Liver (tissue), 9 donors: ENCODE data around the gene MDM2. TPM values are rescaled to one million over a fixed set of nuclear protein-coding genes. Genes with fewer than 3 reads are reported as not detected.

ENCODE experiments used
- DNase-seq: peaks from one replicate; pipeline ENCODE4 v3.0.0-alpha.2; 2017; ENCODE audit warnings: low spot score
- H3K27ac ChIP-seq, 2 donors: one replicate each; pipeline ENCODE4 v1.7.0; 2013; ENCODE audit warnings: inconsistent platforms in 2 of 2, low read length in 2 of 2, control low read depth in 1 of 2, low read depth in 1 of 2, mild to moderate bottlenecking in 1 of 2
- H3K27me3 ChIP-seq, 4 donors: one replicate each; pipeline versions ENCODE4 v1.6.1 to v1.7.0; 2013; ENCODE audit warnings: low read length in 3 of 4, inconsistent platforms in 1 of 4, mild to moderate bottlenecking in 1 of 4, moderate library complexity in 1 of 4; ENCODE audit not compliant: control insufficient read depth in 4 of 4, insufficient read depth in 4 of 4
- H3K36me3 ChIP-seq, 4 donors: one replicate each; pipeline versions ENCODE4 v1.6.1 to v1.7.0; 2013; ENCODE audit warnings: low read length in 3 of 4, mild to moderate bottlenecking in 3 of 4, low read depth in 1 of 4, moderate library complexity in 1 of 4; ENCODE audit not compliant: control insufficient read depth in 4 of 4, insufficient read depth in 3 of 4
- H3K4me1 ChIP-seq, 4 donors: one replicate each; pipeline versions ENCODE4 v1.6.1 to v1.7.0; 2013; ENCODE audit warnings: low read length in 3 of 4, mild to moderate bottlenecking in 3 of 4, moderate library complexity in 1 of 4; ENCODE audit not compliant: control insufficient read depth in 4 of 4, insufficient read depth in 4 of 4
- H3K4me3 ChIP-seq, 3 donors: one replicate each; pipeline versions ENCODE4 v1.6.1 to v1.7.0; 2013; ENCODE audit warnings: low read length in 3 of 3, control low read depth in 1 of 3, low read depth in 1 of 3, mild to moderate bottlenecking in 1 of 3
- H3K9ac ChIP-seq, 2 donors: one replicate each; pipeline ENCODE4 v1.7.0; 2013; ENCODE audit warnings: low read length in 2 of 2, mild to moderate bottlenecking in 2 of 2, moderate library complexity in 2 of 2, control low read depth in 1 of 2, low read depth in 1 of 2
- H3K9me3 ChIP-seq, 4 donors: one replicate each; pipeline versions ENCODE4 v1.6.1 to v1.7.0; 2013; ENCODE audit warnings: low read length in 3 of 4; ENCODE audit not compliant: control insufficient read depth in 4 of 4
- EGR1 ChIP-seq, 2 donors: IDR thresholded peaks; 2 replicates each; pipeline ENCODE4 v1.6.1; 2016 to 2018; ENCODE audit warnings: antibody characterized with exemption in 2 of 2, low read depth in 2 of 2
- FOXA1 ChIP-seq: IDR thresholded peaks from 2 replicates; pipeline ENCODE4 v1.6.1; 2016; ENCODE audit warnings: antibody characterized with exemption
- FOXA2 ChIP-seq: IDR thresholded peaks from 2 replicates; pipeline ENCODE4 v1.6.1; 2016; ENCODE audit warnings: antibody characterized with exemption
- GABPA ChIP-seq, 2 donors: IDR thresholded peaks in 1 of 2; conservative IDR thresholded peaks in 1 of 2; 2 replicates each; pipeline ENCODE4 v1.6.1; 2016; ENCODE audit warnings: antibody characterized with exemption in 2 of 2, mild to moderate bottlenecking in 1 of 2, moderate library complexity in 1 of 2
- HNF4A ChIP-seq, 2 donors: conservative IDR thresholded peaks; 2 replicates each; pipeline ENCODE4 v1.6.1; 2016; ENCODE audit warnings: antibody characterized with exemption in 2 of 2, mild to moderate bottlenecking in 2 of 2
- HNF4G ChIP-seq: IDR thresholded peaks from 2 replicates; pipeline ENCODE4 v1.6.1; 2016; ENCODE audit warnings: antibody characterized with exemption
- JUND ChIP-seq, 2 donors: IDR thresholded peaks; 2 replicates each; pipeline ENCODE4 v1.6.1; 2016; ENCODE audit warnings: antibody characterized with exemption in 2 of 2
- NR2F2 ChIP-seq: IDR thresholded peaks from 2 replicates; pipeline ENCODE4 v1.6.1; 2016; ENCODE audit warnings: antibody characterized with exemption
- RAD21 ChIP-seq, 2 donors: IDR thresholded peaks; 2 replicates each; pipeline ENCODE4 v1.6.1; 2016; ENCODE audit warnings: antibody characterized with exemption in 2 of 2, mild to moderate bottlenecking in 2 of 2
- RXRA ChIP-seq, 2 donors: IDR thresholded peaks; 2 replicates each; pipeline ENCODE4 v1.6.1; 2017 to 2018; ENCODE audit warnings: antibody characterized with exemption in 2 of 2, mild to moderate bottlenecking in 1 of 2
- SP1 ChIP-seq: IDR thresholded peaks from 2 replicates; pipeline ENCODE4 v1.6.1; 2018; ENCODE audit warnings: antibody characterized with exemption, mild to moderate bottlenecking
- TAF1 ChIP-seq: conservative IDR thresholded peaks from 2 replicates; pipeline ENCODE4 v1.6.1; 2016; ENCODE audit warnings: antibody characterized with exemption, mild to moderate bottlenecking
- YY1 ChIP-seq: IDR thresholded peaks from 2 replicates; pipeline ENCODE4 v1.6.1; 2016; ENCODE audit warnings: antibody characterized with exemption, mild to moderate bottlenecking
- ZBTB33 ChIP-seq: IDR thresholded peaks from 2 replicates; pipeline ENCODE4 v1.6.1; 2016; ENCODE audit warnings: antibody characterized with exemption
- WGBS: extraction: QIAGEN DNeasy Blood & Tissue Kit; methylation state at CpG from one replicate; pipeline ENCODE4 v1.1.7; 2013; 5-methylcytosine and 5-hydroxymethylcytosine counted together
- polyA plus RNA-seq, 2 donors: library from polyadenylated mRNA; stranded (reverse) in 1 of 2; unstranded in 1 of 2; fragments of 200-250 nt in 1 of 2; fragments of >200 nt in 1 of 2; fragmentation: Nextera tagmentation in 1 of 2; extraction: Ambion mirVana in 1 of 2; gene quantifications; one replicate each; pipeline versions ENCODE4 v1.2.1 to v1.2.3, GENCODE V29; 2013 to 2015
- total RNA-seq, 2 donors: library from RNA; depleted of rRNA; stranded (reverse); fragments of >200 nt; gene quantifications; one replicate each; pipeline ENCODE4 v1.2.3, GENCODE V29; 2014
- TF ChIP-seq, protein P1 (sequence below): fragments of 150-350 bp; IDR thresholded peaks from 2 replicates; pipeline ENCODE4 v1.5.1; 2017; ENCODE audit warnings: improper control_type of control experiment, low read depth, low read length; ENCODE audit not compliant: missing input control
- TF ChIP-seq, protein P2 (sequence below): IDR thresholded peaks from 2 replicates; pipeline ENCODE4 v1.6.1; 2016; ENCODE audit warnings: antibody characterized with exemption
- TF ChIP-seq, protein P3 (sequence below): IDR thresholded peaks from 2 replicates; pipeline ENCODE4 v1.6.1; 2016; ENCODE audit warnings: antibody characterized with exemption
- TF ChIP-seq, protein P4 (sequence below): IDR thresholded peaks from 2 replicates; pipeline ENCODE4 v1.6.1; 2016; ENCODE audit warnings: antibody characterized with exemption, mild to moderate bottlenecking
- donor health status: healthy.
- donor health status: healthy.
- donor health status: healthy.
- donor health status: healthy.
- donor health status: healthy.

MDM2 gene
- total and polyA plus RNA-seq, 4 donors = 10.1 to 69.4 (median 36.9) TPM

- TF ChIP-seq HNF4G (no peak), HNF4A (conservative IDR thresholded peaks at IDR 0.05) (no peak), FOXA1 (no peak), EGR1 (IDR thresholded peaks at IDR 0.05; ENCODE audit: low read depth in 2 of 2) (no peak), SP1 (no peak), JUND (IDR thresholded peaks at IDR 0.05) (no peak), YY1 (no peak)
- TF ChIP-seq, protein P1, sequence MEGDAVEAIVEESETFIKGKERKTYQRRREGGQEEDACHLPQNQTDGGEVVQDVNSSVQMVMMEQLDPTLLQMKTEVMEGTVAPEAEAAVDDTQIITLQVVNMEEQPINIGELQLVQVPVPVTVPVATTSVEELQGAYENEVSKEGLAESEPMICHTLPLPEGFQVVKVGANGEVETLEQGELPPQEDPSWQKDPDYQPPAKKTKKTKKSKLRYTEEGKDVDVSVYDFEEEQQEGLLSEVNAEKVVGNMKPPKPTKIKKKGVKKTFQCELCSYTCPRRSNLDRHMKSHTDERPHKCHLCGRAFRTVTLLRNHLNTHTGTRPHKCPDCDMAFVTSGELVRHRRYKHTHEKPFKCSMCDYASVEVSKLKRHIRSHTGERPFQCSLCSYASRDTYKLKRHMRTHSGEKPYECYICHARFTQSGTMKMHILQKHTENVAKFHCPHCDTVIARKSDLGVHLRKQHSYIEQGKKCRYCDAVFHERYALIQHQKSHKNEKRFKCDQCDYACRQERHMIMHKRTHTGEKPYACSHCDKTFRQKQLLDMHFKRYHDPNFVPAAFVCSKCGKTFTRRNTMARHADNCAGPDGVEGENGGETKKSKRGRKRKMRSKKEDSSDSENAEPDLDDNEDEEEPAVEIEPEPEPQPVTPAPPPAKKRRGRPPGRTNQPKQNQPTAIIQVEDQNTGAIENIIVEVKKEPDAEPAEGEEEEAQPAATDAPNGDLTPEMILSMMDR = no peak
- TF ChIP-seq, protein P2, sequence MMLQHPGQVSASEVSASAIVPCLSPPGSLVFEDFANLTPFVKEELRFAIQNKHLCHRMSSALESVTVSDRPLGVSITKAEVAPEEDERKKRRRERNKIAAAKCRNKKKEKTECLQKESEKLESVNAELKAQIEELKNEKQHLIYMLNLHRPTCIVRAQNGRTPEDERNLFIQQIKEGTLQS = no peak
Measured at GRCh38 chr12:68888243-68888642, 80.3 kb downstream of the MDM2 start (continued).

DNA sequence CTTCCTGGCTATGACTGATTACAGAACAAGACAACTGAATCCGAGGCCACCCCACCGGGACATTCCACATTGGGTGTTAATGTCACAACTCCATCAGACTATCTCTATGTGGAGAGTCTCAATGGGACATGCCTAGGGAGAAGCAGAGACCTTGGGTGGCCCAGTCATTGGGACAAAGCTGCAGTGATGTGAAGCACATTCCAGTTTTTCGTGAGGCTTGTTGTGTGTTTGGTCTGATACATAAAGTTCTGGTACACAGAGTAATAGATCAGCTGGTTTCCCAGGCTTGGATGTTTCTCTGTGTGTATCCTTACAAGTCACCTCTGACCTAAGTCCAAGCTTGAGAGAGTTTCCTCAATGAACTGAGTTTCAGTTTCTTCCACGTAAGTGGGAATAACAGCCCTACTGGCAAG, 82.7 kb downstream of the MDM2 start:
- TF ChIP-seq RAD21 (IDR thresholded peaks at IDR 0.05) (no peak), HNF4G (no peak), YY1 (no peak), GABPA (IDR thresholded peaks at IDR 0.05 in 1 of 2, conservative IDR thresholded peaks at IDR 0.05 in 1 of 2) (no peak), FOXA2 (no peak), TAF1 (no peak), JUND (IDR thresholded peaks at IDR 0.05) (no peak), FOXA1 (no peak), ZBTB33 (no peak), SP1 (peak; percentile 34), HNF4A (conservative IDR thresholded peaks at IDR 0.05) (no peak), NR2F2 (peak; percentile 80), RXRA (IDR thresholded peaks at IDR 0.05) (peak in 1 of 2 donors; percentile 25), EGR1 (IDR thresholded peaks at IDR 0.05; ENCODE audit: low read depth in 2 of 2) (no peak)
- TF ChIP-seq, protein P3, sequence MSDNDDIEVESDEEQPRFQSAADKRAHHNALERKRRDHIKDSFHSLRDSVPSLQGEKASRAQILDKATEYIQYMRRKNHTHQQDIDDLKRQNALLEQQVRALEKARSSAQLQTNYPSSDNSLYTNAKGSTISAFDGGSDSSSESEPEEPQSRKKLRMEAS = no peak
- TF ChIP-seq, protein P4, sequence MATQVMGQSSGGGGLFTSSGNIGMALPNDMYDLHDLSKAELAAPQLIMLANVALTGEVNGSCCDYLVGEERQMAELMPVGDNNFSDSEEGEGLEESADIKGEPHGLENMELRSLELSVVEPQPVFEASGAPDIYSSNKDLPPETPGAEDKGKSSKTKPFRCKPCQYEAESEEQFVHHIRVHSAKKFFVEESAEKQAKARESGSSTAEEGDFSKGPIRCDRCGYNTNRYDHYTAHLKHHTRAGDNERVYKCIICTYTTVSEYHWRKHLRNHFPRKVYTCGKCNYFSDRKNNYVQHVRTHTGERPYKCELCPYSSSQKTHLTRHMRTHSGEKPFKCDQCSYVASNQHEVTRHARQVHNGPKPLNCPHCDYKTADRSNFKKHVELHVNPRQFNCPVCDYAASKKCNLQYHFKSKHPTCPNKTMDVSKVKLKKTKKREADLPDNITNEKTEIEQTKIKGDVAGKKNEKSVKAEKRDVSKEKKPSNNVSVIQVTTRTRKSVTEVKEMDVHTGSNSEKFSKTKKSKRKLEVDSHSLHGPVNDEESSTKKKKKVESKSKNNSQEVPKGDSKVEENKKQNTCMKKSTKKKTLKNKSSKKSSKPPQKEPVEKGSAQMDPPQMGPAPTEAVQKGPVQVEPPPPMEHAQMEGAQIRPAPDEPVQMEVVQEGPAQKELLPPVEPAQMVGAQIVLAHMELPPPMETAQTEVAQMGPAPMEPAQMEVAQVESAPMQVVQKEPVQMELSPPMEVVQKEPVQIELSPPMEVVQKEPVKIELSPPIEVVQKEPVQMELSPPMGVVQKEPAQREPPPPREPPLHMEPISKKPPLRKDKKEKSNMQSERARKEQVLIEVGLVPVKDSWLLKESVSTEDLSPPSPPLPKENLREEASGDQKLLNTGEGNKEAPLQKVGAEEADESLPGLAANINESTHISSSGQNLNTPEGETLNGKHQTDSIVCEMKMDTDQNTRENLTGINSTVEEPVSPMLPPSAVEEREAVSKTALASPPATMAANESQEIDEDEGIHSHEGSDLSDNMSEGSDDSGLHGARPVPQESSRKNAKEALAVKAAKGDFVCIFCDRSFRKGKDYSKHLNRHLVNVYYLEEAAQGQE = no peak
- TF ChIP-seq, protein P2 = no peak
- TF ChIP-seq, protein P1 = no peak
- no peaks in the 10 kb centered on the region for H3K27me3 ChIP-seq
- H3K36me3 ChIP-seq = no peaks in the 10 kb centered on the region
- H3K4me1 ChIP-seq = peaks cover 0 to 3% (median 2%) of the 10 kb centered on the region in 4 donors
- WGBS = 83% methylated on average over 4 of the region's 4 CpGs
- H3K9me3 ChIP-seq = no peaks in the 10 kb centered on the region
- no peak overlapping the region for H3K4me3 ChIP-seq
- H3K9ac ChIP-seq = no peak overlapping the region
- no peak overlapping the region for H3K27ac ChIP-seq
- DNase-seq = no peak
